Ovary (tissue), 3 donors: ENCODE measurements around the gene DEFB112.

Source experiments
- CTCF ChIP-seq, 3 donors: fragments of 450-650 bp in 2 of 3; fragments of 200-600 bp in 1 of 3; IDR thresholded peaks; one replicate each; pipeline versions ENCODE4 v1.5.1 to v1.8.0; 2016 to 2022; ENCODE audit warnings: antibody characterized with exemption in 3 of 3, mild to moderate bottlenecking in 1 of 3
- EP300 ChIP-seq: sonication (generic); formaldehyde crosslinking; IDR thresholded peaks from one replicate; pipeline ENCODE4 v1.6.1; 2017; ENCODE audit warnings: antibody characterized with exemption
- POLR2A ChIP-seq: fragments of 450-650 bp; IDR thresholded peaks from one replicate; pipeline ENCODE4 v1.6.1; 2017; ENCODE audit warnings: antibody characterized with exemption, mild to moderate bottlenecking, moderate library complexity
- donor health status: DM: no; HTN: no; CAD: no.

DNA sequence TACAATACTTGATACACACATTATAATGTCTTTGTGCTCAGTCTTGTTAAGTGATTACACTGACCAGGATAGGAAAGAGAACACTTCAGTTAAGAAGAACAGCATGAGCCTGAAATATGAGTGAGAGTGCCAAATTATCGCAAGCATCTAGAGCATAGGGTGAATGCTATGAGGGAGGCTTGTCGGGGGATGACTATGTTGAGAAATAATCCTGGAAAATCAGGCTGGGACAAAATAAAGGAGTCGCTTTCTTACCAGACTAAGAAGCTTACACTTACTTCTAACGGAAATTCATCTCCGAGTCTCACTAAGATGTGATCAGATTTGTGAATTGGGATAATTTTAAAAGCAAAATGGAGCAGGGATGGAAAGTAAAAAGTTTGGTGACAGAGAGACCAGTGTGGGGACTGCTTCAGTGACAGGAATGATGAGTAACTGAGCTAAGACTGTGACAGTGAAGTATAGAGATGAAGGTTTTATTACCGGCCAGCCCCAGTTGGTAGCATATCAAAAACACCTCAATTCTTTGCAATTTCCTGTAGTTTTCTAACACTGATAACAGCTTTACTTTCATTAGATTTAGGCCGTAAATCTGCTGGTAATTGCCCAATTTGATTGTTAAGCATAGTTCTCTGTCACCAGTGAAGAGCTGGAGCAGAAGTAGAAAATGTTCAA, 48.4 kb upstream of the DEFB112 start:
- TF ChIP-seq CTCF (IDR thresholded peaks at IDR 0.05) (no peak), EP300 (no peak), POLR2A (no peak)
